HepG2 (cell line): ENCODE results near the gene NFILZ. TPM values are rescaled to one million over a fixed set of nuclear protein-coding genes. Genes with fewer than 3 reads are reported as not detected.

Experiments
- CC2D1A ChIP-seq: sonication (generic); formaldehyde crosslinking; IDR thresholded peaks from 2 replicates; pipeline ENCODE4 v1.8.1; 2023; ENCODE audit warnings: mild to moderate bottlenecking, missing genetic modification reagents
- CENPBD1 ChIP-seq: sonication (generic); formaldehyde crosslinking; IDR thresholded peaks from 2 replicates; pipeline ENCODE4 v1.8.0; 2022; ENCODE audit warnings: missing genetic modification reagents, low read depth, mild to moderate bottlenecking, borderline replicate concordance
- CREB1 ChIP-seq, 2 experiments: fragments of 450-650 bp in 1 of 2; IDR thresholded peaks; 2 replicates each; pipeline ENCODE4 v1.6.1; 2016 to 2017; ENCODE audit warnings: control low read depth in 1 of 2, mild to moderate bottlenecking in 1 of 2, missing compliant biosample characterization in 1 of 2, missing genetic modification characterization in 1 of 2
- FLYWCH1 ChIP-seq: sonication (generic); formaldehyde crosslinking; IDR thresholded peaks from 2 replicates; pipeline ENCODE4 v1.8.1; 2023; ENCODE audit warnings: mild to moderate bottlenecking, missing genetic modification reagents
- FOSL2 ChIP-seq: sonication (generic); formaldehyde crosslinking; IDR thresholded peaks from 2 replicates; pipeline ENCODE4 v1.4.0; 2020; ENCODE audit warnings: missing genetic modification reagents
- FOXM1 ChIP-seq: sonication (generic); formaldehyde crosslinking; IDR thresholded peaks from 2 replicates; pipeline ENCODE4 v1.5.0; 2020; ENCODE audit warnings: missing genetic modification reagents
- GPN1 ChIP-seq: sonication (generic); formaldehyde crosslinking; IDR thresholded peaks from 2 replicates; pipeline ENCODE4 v1.5.1; 2020; ENCODE audit warnings: missing genetic modification reagents, borderline replicate concordance
- HDAC1 ChIP-seq: sonication (generic); formaldehyde crosslinking; IDR thresholded peaks from 2 replicates; pipeline ENCODE4 v1.5.1; 2020; ENCODE audit warnings: mild to moderate bottlenecking, missing genetic modification reagents
- HNF4G ChIP-seq, 2 experiments: sonication (generic) in 1 of 2; formaldehyde crosslinking in 1 of 2; IDR thresholded peaks; 2 replicates each; pipeline versions ENCODE4 v1.4.0 to v1.6.1; 2011 to 2020; ENCODE audit warnings: borderline replicate concordance in 2 of 2, low read depth in 2 of 2, mild to moderate bottlenecking in 2 of 2, low read length in 1 of 2, missing genetic modification reagents in 1 of 2, moderate library complexity in 1 of 2
- NR2C2 ChIP-seq: sonication (generic); formaldehyde crosslinking; IDR thresholded peaks from 2 replicates; pipeline ENCODE4 v1.4.0; 2020; ENCODE audit warnings: missing genetic modification reagents, mild to moderate bottlenecking, moderate library complexity, borderline replicate concordance
- SAP130 ChIP-seq: IDR thresholded peaks from 2 replicates; pipeline ENCODE4 v1.6.1; 2016; ENCODE audit warnings: low read depth
- SP140L ChIP-seq: sonication (generic); formaldehyde crosslinking; IDR thresholded peaks from 2 replicates; pipeline ENCODE4 v1.4.0; 2020; ENCODE audit warnings: missing genetic modification reagents, borderline replicate concordance
- ZBTB37 ChIP-seq: sonication (generic); formaldehyde crosslinking; IDR thresholded peaks from 2 replicates; pipeline ENCODE4 v1.4.0; 2020; ENCODE audit warnings: mild to moderate bottlenecking, missing genetic modification reagents
- ZBTB7A ChIP-seq: sonication (generic); formaldehyde crosslinking; IDR thresholded peaks from 2 replicates; pipeline ENCODE4 v1.8.0; 2022; ENCODE audit warnings: mild to moderate bottlenecking, missing genetic modification reagents
- ZEB1 ChIP-seq: IDR thresholded peaks from 2 replicates; pipeline ENCODE4 v1.6.1; 2012; ENCODE audit warnings: mild to moderate bottlenecking, low read depth, inconsistent platforms; ENCODE audit not compliant: insufficient replicate concordance
- ZKSCAN8 ChIP-seq: IDR thresholded peaks from 2 replicates; pipeline ENCODE4 v1.6.1; 2016; ENCODE audit warnings: borderline replicate concordance, missing genetic modification reagents, missing compliant biosample characterization
- ZNF138 ChIP-seq: sonication (generic); formaldehyde crosslinking; IDR thresholded peaks from 2 replicates; pipeline ENCODE4 v1.5.0; 2020; ENCODE audit warnings: mild to moderate bottlenecking, low read depth, missing genetic modification reagents
- ZNF331 ChIP-seq: sonication (generic); formaldehyde crosslinking; IDR thresholded peaks from 2 replicates; pipeline ENCODE4 v1.4.0; 2020; ENCODE audit warnings: missing genetic modification reagents
- ZNF362 ChIP-seq: sonication (generic); formaldehyde crosslinking; IDR thresholded peaks from 2 replicates; pipeline ENCODE4 v1.4.0; 2020; ENCODE audit warnings: missing genetic modification reagents, mild to moderate bottlenecking, borderline replicate concordance
- ZNF550 ChIP-seq: sonication (generic); formaldehyde crosslinking; IDR thresholded peaks from 2 replicates; pipeline ENCODE4 v1.4.0; 2020; ENCODE audit warnings: mild to moderate bottlenecking, missing genetic modification reagents, borderline replicate concordance
- ZNF704 ChIP-seq: sonication (generic); formaldehyde crosslinking; IDR thresholded peaks from 2 replicates; pipeline ENCODE4 v1.8.1; 2023; ENCODE audit warnings: mild to moderate bottlenecking, inconsistent platforms, moderate library complexity, missing genetic modification reagents, borderline replicate concordance
- polyA plus RNA-seq, 8 experiments: library from polyadenylated mRNA; depleted of rRNA in 3 of 8; stranded (reverse) in 7 of 8; unstranded in 1 of 8; fragments of >200 nt; fragmentation: Illumina TruSeq in 4 of 8; extraction: Trizol in 4 of 8; gene quantifications; 2 replicates each; pipeline versions ENCODE4 v1.2.1 to v1.2.3, GENCODE V29; 2011 to 2016; ENCODE audit warnings: low read depth in 4 of 8, missing spikeins in 1 of 8, mixed read lengths in 1 of 8; ENCODE audit not compliant: insufficient read depth in 1 of 8
- total RNA-seq, 5 experiments: library from RNA; depleted of rRNA; stranded (reverse); fragments of >200 nt; fragmentation: Illumina TruSeq; extraction: Trizol; gene quantifications; 2 replicates each; pipeline ENCODE4 v1.2.3, GENCODE V29; 2016; ENCODE audit warnings: low read depth in 1 of 5
- TF ChIP-seq, protein P1 (sequence below): sonication (generic); formaldehyde crosslinking; IDR thresholded peaks from 2 replicates; pipeline ENCODE4 v1.5.0; 2020; ENCODE audit warnings: missing genetic modification reagents, mild to moderate bottlenecking, borderline replicate concordance
- TF ChIP-seq, protein P2 (sequence below): sonication (generic); formaldehyde crosslinking; conservative IDR thresholded peaks from 2 replicates; pipeline ENCODE4 v1.4.0; 2020; ENCODE audit warnings: missing genetic modification reagents

The NFILZ gene
- total and polyA plus RNA-seq, 2 of the 13 experiments (the other 11 are each of a cell fraction or from before 2014, with no cell fraction given) = not detected

GRCh38 chr19:8638078-8638619 lies 7.7 kb downstream of the NFILZ start (continued):
- no peak for TF ChIP-seq ZNF704
- TF ChIP-seq HNF4G (IDR thresholded peaks at IDR 0.05; ENCODE audit: borderline replicate concordance, low read depth, low read length) = no peak
- TF ChIP-seq HNF4G (CRISPR knock-in tag; IDR thresholded peaks at IDR 0.05; ENCODE audit: borderline replicate concordance, low read depth) = no peak
- TF ChIP-seq FLYWCH1 (CRISPR knock-in tag) = no peak
- peak; percentile 49 for TF ChIP-seq HDAC1
- TF ChIP-seq NR2C2 (CRISPR knock-in tag) = no peak
- no peak for TF ChIP-seq GPN1 (CRISPR knock-in tag)
- TF ChIP-seq CC2D1A (CRISPR knock-in tag) = no peak
- TF ChIP-seq SAP130 (CRISPR knock-in tag) = peak; percentile 38; the same call in 1 of the 2 replicates
- TF ChIP-seq ZNF138 = no peak
- no peak for TF ChIP-seq ZEB1
- no peak for TF ChIP-seq SP140L (CRISPR knock-in tag)
- no peak for TF ChIP-seq ZBTB7A
- TF ChIP-seq ZNF362 = no peak
- TF ChIP-seq CREB1 (IDR thresholded peaks at IDR 0.05) = no peak
- no peak for TF ChIP-seq CREB1 (CRISPR knock-in tag; IDR thresholded peaks at IDR 0.05)
- no peak for TF ChIP-seq ZNF331
- no peak for TF ChIP-seq ZKSCAN8 (CRISPR knock-in tag)
- TF ChIP-seq CENPBD1 (CRISPR knock-in tag) = no peak
- TF ChIP-seq ZNF550 (CRISPR knock-in tag) = 0 out of 2 replicates have a peak, but pooled peaks have one; percentile 64
- TF ChIP-seq ZBTB37 (CRISPR knock-in tag) = no peak
- TF ChIP-seq, protein P1, sequence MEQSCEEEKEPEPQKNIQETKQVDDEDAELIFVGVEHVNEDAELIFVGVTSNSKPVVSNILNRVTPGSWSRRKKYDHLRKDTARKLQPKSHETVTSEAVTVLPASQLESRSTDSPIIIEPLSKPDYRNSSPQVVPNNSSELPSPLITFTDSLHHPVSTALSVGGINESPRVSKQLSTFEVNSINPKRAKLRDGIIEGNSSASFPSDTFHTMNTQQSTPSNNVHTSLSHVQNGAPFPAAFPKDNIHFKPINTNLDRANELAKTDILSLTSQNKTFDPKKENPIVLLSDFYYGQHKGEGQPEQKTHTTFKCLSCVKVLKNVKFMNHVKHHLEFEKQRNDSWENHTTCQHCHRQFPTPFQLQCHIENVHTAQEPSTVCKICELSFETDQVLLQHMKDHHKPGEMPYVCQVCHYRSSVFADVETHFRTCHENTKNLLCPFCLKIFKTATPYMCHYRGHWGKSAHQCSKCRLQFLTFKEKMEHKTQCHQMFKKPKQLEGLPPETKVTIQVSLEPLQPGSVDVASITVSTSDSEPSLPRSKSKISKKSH = no peak
- peak; percentile 65 for TF ChIP-seq FOSL2 (CRISPR knock-in tag)
- TF ChIP-seq, protein P2, sequence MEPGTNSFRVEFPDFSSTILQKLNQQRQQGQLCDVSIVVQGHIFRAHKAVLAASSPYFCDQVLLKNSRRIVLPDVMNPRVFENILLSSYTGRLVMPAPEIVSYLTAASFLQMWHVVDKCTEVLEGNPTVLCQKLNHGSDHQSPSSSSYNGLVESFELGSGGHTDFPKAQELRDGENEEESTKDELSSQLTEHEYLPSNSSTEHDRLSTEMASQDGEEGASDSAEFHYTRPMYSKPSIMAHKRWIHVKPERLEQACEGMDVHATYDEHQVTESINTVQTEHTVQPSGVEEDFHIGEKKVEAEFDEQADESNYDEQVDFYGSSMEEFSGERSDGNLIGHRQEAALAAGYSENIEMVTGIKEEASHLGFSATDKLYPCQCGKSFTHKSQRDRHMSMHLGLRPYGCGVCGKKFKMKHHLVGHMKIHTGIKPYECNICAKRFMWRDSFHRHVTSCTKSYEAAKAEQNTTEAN (CRISPR knock-in tag) = peak; percentile 92
- TF ChIP-seq FOXM1 (CRISPR knock-in tag) = no peak
